BE2C (cell line): ENCODE measurements around the gene MEIOB.

Experiments
- DNase-seq: peaks from one replicate; pipeline ENCODE4 v3.0.0-alpha.2; 2020
- H3K27me3 ChIP-seq: fragments of 250-450 bp; sonication (Bioruptor Pico); 2 replicates; pipeline ENCODE4 v1.5.1; 2020; ENCODE audit warnings: mild to moderate bottlenecking
- H3K36me3 ChIP-seq: fragments of 250-450 bp; sonication (Bioruptor Pico); 2 replicates; pipeline ENCODE4 v1.5.1; 2020; ENCODE audit warnings: mild to moderate bottlenecking
- H3K4me1 ChIP-seq: fragments of 250-450 bp; sonication (Bioruptor Pico); 2 replicates; pipeline ENCODE4 v1.5.1; 2020
- H3K4me3 ChIP-seq: 2 replicates; pipeline ENCODE4 v1.5.1; 2011; ENCODE audit warnings: low read depth, low read length
- H3K9me3 ChIP-seq: fragments of 250-450 bp; sonication (Bioruptor Pico); 2 replicates; pipeline ENCODE4 v1.5.1; 2020
- TF ChIP-seq, protein P1 (sequence below): IDR thresholded peaks from 2 replicates; pipeline ENCODE4 v1.5.1; 2012; ENCODE audit warnings: mild to moderate bottlenecking, low read depth, low read length

The MEIOB gene

DNA sequence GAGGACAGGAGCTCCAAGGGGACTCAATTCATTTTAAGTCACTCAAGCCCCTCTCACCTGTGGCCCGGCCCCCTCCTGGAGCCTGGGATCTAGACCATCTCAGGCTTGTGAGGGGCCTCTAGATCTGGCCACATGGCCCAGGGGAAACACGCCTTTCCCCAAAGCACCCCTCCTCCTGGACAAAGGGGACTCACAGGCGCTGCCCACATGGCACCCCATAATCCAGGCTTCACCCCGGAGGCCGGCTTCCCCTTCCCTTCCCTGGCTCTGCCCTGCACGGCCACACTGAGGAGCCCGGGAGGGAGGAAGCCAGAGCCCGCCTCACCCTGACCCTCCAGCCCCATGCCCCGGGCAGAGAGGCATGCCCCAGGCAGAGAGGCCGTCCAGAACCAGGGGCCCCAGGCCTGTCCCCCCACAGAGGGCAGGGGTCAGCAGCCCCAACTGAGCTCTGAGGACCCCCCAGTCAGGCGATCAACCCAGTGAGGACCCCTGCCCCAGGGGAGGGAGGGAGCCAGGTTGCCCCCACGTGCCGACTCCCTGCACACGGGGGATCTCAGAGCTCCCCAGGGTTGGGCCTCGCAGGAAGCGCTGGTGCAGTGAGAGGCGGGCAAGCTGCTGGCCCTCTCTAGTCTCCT lies 35.4 kb upstream of the MEIOB start:
- Histone ChIP-seq H3K4me1 (peaks cover 5% of the 10 kb centered on the region; the same call in 1 of the 2 replicates), H3K4me3 (no peak overlapping the region), H3K36me3 (no peaks in the 10 kb centered on the region), H3K9me3 (no peaks in the 10 kb centered on the region), H3K27me3 (no peaks in the 10 kb centered on the region)
- peak; percentile 9 for DNase-seq
- TF ChIP-seq, protein P1, sequence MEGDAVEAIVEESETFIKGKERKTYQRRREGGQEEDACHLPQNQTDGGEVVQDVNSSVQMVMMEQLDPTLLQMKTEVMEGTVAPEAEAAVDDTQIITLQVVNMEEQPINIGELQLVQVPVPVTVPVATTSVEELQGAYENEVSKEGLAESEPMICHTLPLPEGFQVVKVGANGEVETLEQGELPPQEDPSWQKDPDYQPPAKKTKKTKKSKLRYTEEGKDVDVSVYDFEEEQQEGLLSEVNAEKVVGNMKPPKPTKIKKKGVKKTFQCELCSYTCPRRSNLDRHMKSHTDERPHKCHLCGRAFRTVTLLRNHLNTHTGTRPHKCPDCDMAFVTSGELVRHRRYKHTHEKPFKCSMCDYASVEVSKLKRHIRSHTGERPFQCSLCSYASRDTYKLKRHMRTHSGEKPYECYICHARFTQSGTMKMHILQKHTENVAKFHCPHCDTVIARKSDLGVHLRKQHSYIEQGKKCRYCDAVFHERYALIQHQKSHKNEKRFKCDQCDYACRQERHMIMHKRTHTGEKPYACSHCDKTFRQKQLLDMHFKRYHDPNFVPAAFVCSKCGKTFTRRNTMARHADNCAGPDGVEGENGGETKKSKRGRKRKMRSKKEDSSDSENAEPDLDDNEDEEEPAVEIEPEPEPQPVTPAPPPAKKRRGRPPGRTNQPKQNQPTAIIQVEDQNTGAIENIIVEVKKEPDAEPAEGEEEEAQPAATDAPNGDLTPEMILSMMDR: no peak

- Histone ChIP-seq H3K9me3 (no peaks in the 10 kb centered on the region), H3K36me3 (no peaks in the 10 kb centered on the region)
These were observed 34.8 kb upstream of the MEIOB start for GRCh38 chr16:1906846-1907165.

DNA sequence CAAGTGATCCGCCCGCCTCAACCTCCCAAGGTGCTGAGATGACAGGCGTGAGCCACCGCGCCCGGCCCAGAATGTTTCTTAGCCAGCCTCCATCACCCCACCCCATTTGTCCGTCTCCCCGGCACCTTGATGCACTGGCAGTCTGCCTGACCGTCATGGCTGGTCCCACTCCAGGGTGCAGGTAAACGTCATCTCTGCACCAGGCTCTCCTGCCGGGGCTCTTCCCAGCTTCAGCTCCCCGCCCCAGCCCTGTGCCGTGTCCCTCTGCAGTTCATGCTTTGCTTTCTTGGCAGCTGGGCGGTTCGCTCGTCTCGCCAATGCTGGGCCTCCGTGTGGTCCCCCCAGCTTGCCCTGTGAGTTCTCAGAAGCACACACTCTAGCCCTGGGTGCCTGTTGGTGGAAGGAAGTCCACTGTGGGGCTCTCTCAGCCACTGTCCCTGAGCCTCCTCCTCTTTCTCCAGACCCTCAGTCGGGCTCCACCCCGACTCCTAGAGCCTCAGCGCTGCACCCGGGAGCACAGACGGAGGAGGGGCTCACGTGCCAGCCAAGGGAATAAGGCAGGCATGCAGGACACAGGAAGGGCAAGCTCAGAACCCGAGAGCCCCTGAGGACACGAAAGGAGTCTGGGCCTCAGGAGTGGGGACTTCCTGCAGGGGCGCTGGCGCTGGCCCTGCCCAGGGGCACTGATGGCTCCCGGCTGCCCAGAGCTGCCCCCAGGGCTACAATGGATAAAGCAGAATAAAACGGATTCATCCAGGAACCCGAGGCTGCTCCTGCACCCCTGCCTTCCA lies 34.3 kb upstream of the MEIOB start:
- TF ChIP-seq, protein P1: no peak
- H3K4me3 ChIP-seq: no peak overlapping the region
- H3K36me3 ChIP-seq: no peaks in the 10 kb centered on the region
- no peaks in the 10 kb centered on the region for H3K27me3 ChIP-seq
- DNase-seq: peak; percentile 8
- H3K9me3 ChIP-seq: no peaks in the 10 kb centered on the region
- peaks cover 5% of the 10 kb centered on the region; the same call in 1 of the 2 replicates for H3K4me1 ChIP-seq

More at GRCh38 chr16:1906846-1907165, 34.8 kb upstream of the MEIOB start:
- peaks cover 5% of the 10 kb centered on the region; the same call in 1 of the 2 replicates for H3K4me1 ChIP-seq
- DNase-seq: no peak
- no peaks in the 10 kb centered on the region for H3K27me3 ChIP-seq
- no peak overlapping the region for H3K4me3 ChIP-seq
- TF ChIP-seq, protein P1: no peak

DNA sequence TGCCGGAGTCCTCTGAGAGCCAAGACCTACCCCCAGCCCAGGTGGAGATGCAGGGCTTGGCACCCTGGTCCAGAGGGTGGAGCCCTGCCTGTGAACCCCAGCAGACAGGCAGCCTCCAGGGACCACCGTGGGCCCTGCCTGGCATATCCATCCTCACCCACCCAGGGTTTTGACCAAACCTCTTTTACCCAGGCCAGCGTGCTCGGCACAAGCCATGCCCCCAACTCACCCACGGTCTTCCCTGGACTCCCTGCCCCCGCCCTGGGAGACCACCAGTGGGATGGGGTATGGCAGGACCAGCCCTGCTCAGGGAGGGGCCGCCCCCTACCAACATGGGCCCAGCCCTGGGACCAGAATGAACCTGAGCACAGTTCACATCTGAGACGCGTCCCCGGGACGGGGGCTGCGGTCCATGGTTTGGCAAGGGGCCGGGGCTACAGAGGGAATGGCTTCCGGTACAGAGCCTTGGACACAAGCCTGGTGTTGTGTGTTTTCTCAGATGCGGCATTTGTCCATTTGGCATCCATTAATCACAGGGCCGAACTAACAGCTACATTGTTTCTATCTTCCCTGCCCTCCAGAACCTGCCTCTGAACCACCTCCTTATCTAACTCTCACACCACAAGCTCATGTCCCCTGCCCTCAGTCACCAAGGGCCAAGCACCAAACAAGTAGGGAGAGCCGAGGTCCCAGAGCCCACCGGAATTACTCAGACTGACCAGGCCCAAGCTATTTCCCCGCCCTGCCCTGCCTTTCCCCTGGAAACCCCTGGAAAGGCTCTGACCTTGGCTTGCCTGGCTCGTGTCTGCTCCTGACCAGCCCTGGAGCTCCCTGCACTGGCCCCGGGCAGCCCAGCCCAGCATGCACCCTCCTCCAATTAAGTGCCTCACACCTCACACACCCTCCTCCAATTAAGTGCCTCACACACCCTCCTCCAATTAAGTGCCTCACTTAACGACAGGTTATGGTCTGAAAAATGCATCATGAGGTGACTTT lies 32.2 kb upstream of the MEIOB start:
- Histone ChIP-seq H3K9me3 (no peaks in the 10 kb centered on the region), H3K4me3 (no peak overlapping the region), H3K4me1 (no peaks in the 10 kb centered on the region), H3K27me3 (no peaks in the 10 kb centered on the region), H3K36me3 (no peaks in the 10 kb centered on the region)
- DNase-seq: peak; percentile 14
- TF ChIP-seq, protein P1: no peak

DNA sequence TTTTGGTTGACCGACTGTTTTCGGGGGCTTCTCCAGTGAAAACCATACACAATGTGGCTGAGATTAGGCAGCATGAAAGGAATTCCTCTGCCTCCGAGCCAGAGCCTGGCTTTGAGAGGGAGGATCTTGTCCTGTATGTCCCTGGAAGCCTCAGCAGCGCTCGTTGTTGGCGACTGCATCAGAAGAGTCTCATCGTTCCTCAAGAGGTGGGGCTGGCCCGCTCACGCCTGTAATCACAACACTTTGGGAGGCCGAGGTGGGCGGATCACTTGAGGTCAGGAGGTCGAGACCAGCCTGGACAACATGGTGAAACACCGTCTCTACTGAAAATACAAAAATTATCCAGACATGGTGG lies 31.2 kb upstream of the MEIOB start:
- Histone ChIP-seq H3K9me3 (no peaks in the 10 kb centered on the region), H3K36me3 (no peaks in the 10 kb centered on the region), H3K4me1 (no peaks in the 10 kb centered on the region), H3K27me3 (no peaks in the 10 kb centered on the region), H3K4me3 (no peak overlapping the region)
- no peak for DNase-seq
- TF ChIP-seq, protein P1: no peak
